A549 treated with DMSO at 1 μM for 4 hours (cell line): ENCODE measurements around the gene CHRNA5. TPM values are rescaled to one million over a fixed set of nuclear protein-coding genes. Genes with fewer than 3 reads are reported as not detected.

ENCODE experiments used
- total RNA-seq: library from RNA; stranded (reverse); fragments of 200-300 nt; extraction: Qiagen RNA extraction; gene quantifications from 5 replicates; pipeline ENCODE4 v1.2.3, GENCODE V29; 2022; ENCODE audit warnings: low read depth

The CHRNA5 gene
- 27.3 to 42.2 TPM (median 34.6 TPM) in 5 replicates for total RNA-seq

GRCh38 chr15:78565097-78565950 is at the start of gene CHRNA5:
Gene CHRNA5 (plus strand): TSS chr15:78565520. CDS start chr15:78565720, 200 bp downstream.

GRCh38 chr15:78540141-78540870 is 25.0 kb upstream of the CHRNA5 start, which contains the start of gene PSMA4:
Gene PSMA4 (plus strand): TSS chr15:78540444. CDS start chr15:78541928, 1,484 bp downstream.

GRCh38 chr15:78620527-78621421 is 55.5 kb downstream of the CHRNA5 start, which contains the start of gene CHRNA3:
Gene CHRNA3 (minus strand): TSS chr15:78620996. CDS start chr15:78620794, 202 bp downstream.

GRCh38 chr15:78641102-78641748 is 75.9 kb downstream of the CHRNA5 start, which contains the start of gene CHRNB4:
Gene CHRNB4 (minus strand): TSS chr15:78641210. CDS start chr15:78641133, 77 bp downstream.

Other genes with a start within 250 kb of the CHRNA5 start
- 1.0 to 2.0 TPM (median 1.6 TPM) in 5 replicates for gene CRABP1, start 225.2 kb upstream of the CHRNA5 start, total RNA-seq
- gene IREB2, start 127.3 kb upstream of the CHRNA5 start, total RNA-seq, result 42.4 to 54.9 TPM (median 46.1 TPM) in 5 replicates
- gene HYKK, start 57.9 kb upstream of the CHRNA5 start, total RNA-seq, result 5.2 to 7.3 TPM (median 6.6 TPM) in 5 replicates
- 384 to 489 TPM (median 403 TPM) in 5 replicates for gene PSMA4, start 25.1 kb upstream of the CHRNA5 start, total RNA-seq
- gene CHRNA3, start 55.5 kb downstream of the CHRNA5 start, total RNA-seq, result 0.29 to 1.4 TPM (median 0.48 TPM) in 5 replicates
- 0.73 to 1.7 TPM (median 0.95 TPM) in 5 replicates for gene CHRNB4, start 75.7 kb downstream of the CHRNA5 start, total RNA-seq
- 2.8 to 3.8 TPM (median 3.4 TPM) in 5 replicates for gene ADAMTS7, start 245.9 kb downstream of the CHRNA5 start, total RNA-seq